Measurements from ENCODE around the gene PARL.

PARL gene

GRCh38 chr3:183816681-183817510, 67.8 kb downstream of the PARL start:
- TF ChIP-seq JUND (IDR thresholded peaks at IDR 0.05; ENCODE audit: low read depth): no peak
- DNase-seq (ENCODE audit: low read depth in 1 of 2, low spot score in 1 of 2): no peak
- in situ Hi-C loops (cut with HindIII; ENCODE audit: low pct_unique_long_range_greater_than_20kb, low sequenced_read_pairs): no loop called here

DNA sequence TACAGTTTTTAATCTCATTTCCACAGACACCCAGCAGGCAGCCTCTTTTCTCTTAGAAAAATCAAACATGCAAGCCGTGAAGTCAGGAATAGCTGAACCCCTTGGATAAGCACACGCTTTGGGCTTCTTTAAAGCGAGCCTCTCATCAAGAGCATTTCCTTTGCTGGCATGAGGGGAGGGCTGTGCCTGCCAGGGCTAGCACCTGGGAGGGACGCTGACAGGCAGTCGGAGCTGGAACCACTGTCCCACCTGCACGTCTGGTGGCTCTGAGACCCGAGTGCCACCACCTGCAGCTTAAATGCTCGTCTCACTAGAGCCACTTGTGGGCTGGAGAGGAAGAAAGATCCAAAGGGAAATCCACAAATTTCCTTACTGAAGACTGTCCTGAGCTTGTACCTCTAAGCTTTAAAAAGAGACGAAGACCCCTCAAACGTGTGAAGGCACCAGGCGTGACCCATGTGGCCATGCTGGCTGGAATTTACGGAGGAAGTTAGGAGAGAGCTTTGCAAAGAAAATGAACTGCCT, 68.7 kb downstream of the PARL start:
- in situ Hi-C loops (cut with HindIII; ENCODE audit: low pct_unique_long_range_greater_than_20kb, low sequenced_read_pairs): no loop called here
- no peak for TF ChIP-seq JUND (IDR thresholded peaks at IDR 0.05; ENCODE audit: low read depth)
- DNase-seq (ENCODE audit: low read depth in 1 of 2, low spot score in 1 of 2): no peak

GRCh38 chr3:183815563-183815940, 69.1 kb downstream of the PARL start:
- TF ChIP-seq JUND (IDR thresholded peaks at IDR 0.05; ENCODE audit: low read depth): no peak
- DNase-seq (ENCODE audit: low read depth in 1 of 2, low spot score in 1 of 2): no peak
- in situ Hi-C loops (cut with HindIII; ENCODE audit: low pct_unique_long_range_greater_than_20kb, low sequenced_read_pairs): no loop called here

GRCh38 chr3:183814240-183814639, 70.4 kb downstream of the PARL start:
- in situ Hi-C loops (cut with HindIII; ENCODE audit: low pct_unique_long_range_greater_than_20kb, low sequenced_read_pairs): no loop called here
- TF ChIP-seq JUND (IDR thresholded peaks at IDR 0.05; ENCODE audit: low read depth): no peak
- no peak for DNase-seq (ENCODE audit: low read depth in 1 of 2, low spot score in 1 of 2)

GRCh38 chr3:183812761-183813445, 71.8 kb downstream of the PARL start:
- DNase-seq (ENCODE audit: low read depth in 1 of 2, low spot score in 1 of 2): no peak
- in situ Hi-C loops (cut with HindIII; ENCODE audit: low pct_unique_long_range_greater_than_20kb, low sequenced_read_pairs): no loop called here
- peak; percentile 26; the same call in 1 of the 2 replicates for TF ChIP-seq JUND (IDR thresholded peaks at IDR 0.05; ENCODE audit: low read depth)

DNA sequence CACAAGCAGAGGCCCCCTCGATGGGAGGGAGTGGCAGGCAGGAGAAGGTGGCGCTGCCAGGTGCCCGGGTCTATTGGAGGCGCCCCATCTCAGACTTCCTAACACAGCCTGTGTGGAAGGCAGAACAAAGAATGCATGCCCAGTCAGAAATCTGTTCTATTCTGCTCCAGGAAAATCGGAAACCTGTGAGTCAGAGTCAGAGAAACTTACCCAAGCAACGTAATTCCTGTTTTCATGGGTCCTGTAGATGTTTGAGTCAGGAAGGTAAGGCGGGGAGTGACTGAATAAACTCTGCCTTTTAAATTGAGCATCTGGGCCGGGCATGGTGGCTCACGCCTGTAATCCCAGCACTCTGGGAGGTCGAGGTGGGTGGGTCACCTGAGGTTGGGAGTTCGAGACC, 73.0 kb downstream of the PARL start:
- in situ Hi-C loops (cut with HindIII; ENCODE audit: low pct_unique_long_range_greater_than_20kb, low sequenced_read_pairs): no loop called here
- no peak for DNase-seq (ENCODE audit: low read depth in 1 of 2, low spot score in 1 of 2)
- TF ChIP-seq JUND (IDR thresholded peaks at IDR 0.05; ENCODE audit: low read depth): no peak

- no peak for TF ChIP-seq JUND (IDR thresholded peaks at IDR 0.05; ENCODE audit: low read depth)
- no peak for DNase-seq (ENCODE audit: low read depth in 1 of 2, low spot score in 1 of 2)
Measured at GRCh38 chr3:183810643-183811594, 73.8 kb downstream of the PARL start.

GRCh38 chr3:183809270-183809669, 75.4 kb downstream of the PARL start:
- DNase-seq (ENCODE audit: low read depth in 1 of 2, low spot score in 1 of 2): peak in 1 of 2 experiments; percentile 62
- no peak for TF ChIP-seq JUND (IDR thresholded peaks at IDR 0.05; ENCODE audit: low read depth)
- in situ Hi-C loops (cut with HindIII; ENCODE audit: low pct_unique_long_range_greater_than_20kb, low sequenced_read_pairs): no loop called here

More at GRCh38 chr3:183810643-183811594, 73.8 kb downstream of the PARL start:
- in situ Hi-C loops (cut with HindIII; ENCODE audit: low pct_unique_long_range_greater_than_20kb, low sequenced_read_pairs): no loop called here

- TF ChIP-seq JUND (IDR thresholded peaks at IDR 0.05; ENCODE audit: low read depth): no peak
- no peak for DNase-seq (ENCODE audit: low read depth in 1 of 2, low spot score in 1 of 2)
- in situ Hi-C loops (cut with HindIII; ENCODE audit: low pct_unique_long_range_greater_than_20kb, low sequenced_read_pairs): no loop called here
Measured at GRCh38 chr3:183808355-183808754, 76.3 kb downstream of the PARL start.

- in situ Hi-C loops (cut with HindIII; ENCODE audit: low pct_unique_long_range_greater_than_20kb, low sequenced_read_pairs): no loop called here
- DNase-seq (ENCODE audit: low read depth in 1 of 2, low spot score in 1 of 2): no peak
- TF ChIP-seq JUND (IDR thresholded peaks at IDR 0.05; ENCODE audit: low read depth): no peak
Measured at GRCh38 chr3:183807881-183808280, 76.8 kb downstream of the PARL start.

DNA sequence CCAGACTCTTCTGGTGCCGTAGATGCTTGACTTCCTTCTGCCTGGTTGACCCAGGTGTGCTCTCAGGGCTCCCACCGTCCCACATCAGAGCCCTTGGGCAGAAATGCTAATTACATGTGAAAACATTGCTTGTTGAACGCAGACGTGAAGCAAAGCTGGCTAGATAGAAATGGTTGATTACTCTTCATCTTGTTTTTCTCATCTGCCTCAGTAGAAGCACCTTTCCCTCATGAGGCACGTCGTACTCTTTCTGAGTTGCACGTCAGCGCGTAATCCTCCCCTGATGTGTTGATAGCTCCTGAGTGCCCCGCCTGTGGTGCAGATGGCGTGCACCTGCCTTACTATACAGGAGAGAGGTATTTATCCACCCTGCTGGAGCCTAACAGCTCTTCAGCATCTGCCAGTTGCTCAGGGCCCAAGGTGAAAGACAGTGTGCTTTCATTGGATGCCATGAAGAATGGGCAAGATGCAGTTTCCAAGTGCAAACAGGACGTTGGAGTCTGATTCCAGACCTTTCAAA, 77.4 kb downstream of the PARL start:
- in situ Hi-C loops (cut with HindIII; ENCODE audit: low pct_unique_long_range_greater_than_20kb, low sequenced_read_pairs): no loop called here
- no peak for DNase-seq (ENCODE audit: low read depth in 1 of 2, low spot score in 1 of 2)
- no peak for TF ChIP-seq JUND (IDR thresholded peaks at IDR 0.05; ENCODE audit: low read depth)

GRCh38 chr3:183802989-183803388, 81.7 kb downstream of the PARL start:
- no peak for DNase-seq (ENCODE audit: low read depth in 1 of 2, low spot score in 1 of 2)
- TF ChIP-seq JUND (IDR thresholded peaks at IDR 0.05; ENCODE audit: low read depth): no peak
- in situ Hi-C loops (cut with HindIII; ENCODE audit: low pct_unique_long_range_greater_than_20kb, low sequenced_read_pairs): no loop called here
